ENCODE data around the gene NUP210.

Gene NUP210

GRCh38 chr3:13280811-13281506, 139.2 kb downstream of the NUP210 start:
- no peaks in the 10 kb centered on the region for H4K20me1 ChIP-seq (ENCODE audit: insufficient read depth)
- no peak overlapping the region for H3K4me3 ChIP-seq (IDR thresholded peaks at IDR 0.05; ENCODE audit: insufficient read depth, low read depth, low read length)
- H3K9ac ChIP-seq = no peak overlapping the region
- no peak for TF ChIP-seq CTCF (conservative IDR thresholded peaks at IDR 0.05; ENCODE audit: low read depth, low read length)
- no peak overlapping the region for H2AFZ ChIP-seq (ENCODE audit: low read depth)
- H3K79me2 ChIP-seq (ENCODE audit: insufficient read depth, low read depth) = no peaks in the 10 kb centered on the region
- H3K4me2 ChIP-seq = no peak overlapping the region
- H3K36me3 ChIP-seq (ENCODE audit: insufficient read depth) = no peaks in the 10 kb centered on the region
- H3K27ac ChIP-seq = no peak overlapping the region
- H3K27me3 ChIP-seq (ENCODE audit: insufficient read depth, low read depth) = peaks cover 3% of the 10 kb centered on the region; the same call in 1 of the 2 replicates
- no peaks in the 10 kb centered on the region for H3K4me1 ChIP-seq (ENCODE audit: low read depth, poor library complexity, severe bottlenecking)

- no peak for TF ChIP-seq CTCF (conservative IDR thresholded peaks at IDR 0.05; ENCODE audit: low read depth, low read length)
- H3K79me2 ChIP-seq (ENCODE audit: insufficient read depth, low read depth) = no peaks in the 10 kb centered on the region
- H2AFZ ChIP-seq (ENCODE audit: low read depth) = no peak overlapping the region
- H4K20me1 ChIP-seq (ENCODE audit: insufficient read depth) = no peaks in the 10 kb centered on the region
- H3K9ac ChIP-seq = no peak overlapping the region
- H3K36me3 ChIP-seq (ENCODE audit: insufficient read depth) = no peaks in the 10 kb centered on the region
- no peak overlapping the region for H3K4me3 ChIP-seq (IDR thresholded peaks at IDR 0.05; ENCODE audit: insufficient read depth, low read depth, low read length)
- H3K27me3 ChIP-seq (ENCODE audit: insufficient read depth, low read depth) = peaks cover 3% of the 10 kb centered on the region; the same call in 1 of the 2 replicates
- H3K4me2 ChIP-seq = no peak overlapping the region
- no peak overlapping the region for H3K27ac ChIP-seq
- no peaks in the 10 kb centered on the region for H3K4me1 ChIP-seq (ENCODE audit: low read depth, poor library complexity, severe bottlenecking)
Observed at GRCh38 chr3:13280122-13280790, 139.9 kb downstream of the NUP210 start.

GRCh38 chr3:13279532-13279910, 140.6 kb downstream of the NUP210 start:
- Histone ChIP-seq H2AFZ (ENCODE audit: low read depth) (no peak overlapping the region), H3K9ac (no peak overlapping the region), H3K4me2 (no peak overlapping the region), H3K27me3 (ENCODE audit: insufficient read depth, low read depth) (peaks cover 3% of the 10 kb centered on the region; the same call in 1 of the 2 replicates), H3K4me1 (ENCODE audit: low read depth, poor library complexity, severe bottlenecking) (no peaks in the 10 kb centered on the region), H3K27ac (no peak overlapping the region), H3K36me3 (ENCODE audit: insufficient read depth) (no peaks in the 10 kb centered on the region), H4K20me1 (ENCODE audit: insufficient read depth) (no peaks in the 10 kb centered on the region), H3K79me2 (ENCODE audit: insufficient read depth, low read depth) (no peaks in the 10 kb centered on the region), H3K4me3 (IDR thresholded peaks at IDR 0.05; ENCODE audit: insufficient read depth, low read depth, low read length) (no peak overlapping the region)
- no peak for TF ChIP-seq CTCF (conservative IDR thresholded peaks at IDR 0.05; ENCODE audit: low read depth, low read length)

GRCh38 chr3:13278783-13279531, 141.2 kb downstream of the NUP210 start:
- no peak overlapping the region for H3K4me2 ChIP-seq

More at GRCh38 chr3:13278783-13279531, 141.2 kb downstream of the NUP210 start:
- H2AFZ ChIP-seq (ENCODE audit: low read depth) = no peak overlapping the region
- peaks cover under 1% of the 10 kb centered on the region; the same call in 1 of the 2 replicates for H3K27me3 ChIP-seq (ENCODE audit: insufficient read depth, low read depth)
- H3K9ac ChIP-seq = no peak overlapping the region
- no peak for TF ChIP-seq CTCF (conservative IDR thresholded peaks at IDR 0.05; ENCODE audit: low read depth, low read length)
- H3K79me2 ChIP-seq (ENCODE audit: insufficient read depth, low read depth) = no peaks in the 10 kb centered on the region
- no peak overlapping the region for H3K27ac ChIP-seq
- no peaks in the 10 kb centered on the region for H3K36me3 ChIP-seq (ENCODE audit: insufficient read depth)
- no peak overlapping the region for H3K4me3 ChIP-seq (IDR thresholded peaks at IDR 0.05; ENCODE audit: insufficient read depth, low read depth, low read length)
- H4K20me1 ChIP-seq (ENCODE audit: insufficient read depth) = no peaks in the 10 kb centered on the region
- H3K4me1 ChIP-seq (ENCODE audit: low read depth, poor library complexity, severe bottlenecking) = no peaks in the 10 kb centered on the region
